ENCODE measurements around the gene MAML3. TPM values are rescaled to one million over a fixed set of nuclear protein-coding genes. Genes with fewer than 3 reads are reported as not detected.
A peak's percentile ranks its signal among the peaks of the same experiment; 100 is the strongest.

MAML3 gene
- total and polyA plus RNA-seq, 2 of the 13 experiments (the other 11 are each of a cell fraction or from before 2014, with no cell fraction given) = 0.05 to 0.13 TPM

GRCh38 chr4:140153718-140154571 is at the start of gene MAML3 (continued):
- TF ChIP-seq, protein P1, sequence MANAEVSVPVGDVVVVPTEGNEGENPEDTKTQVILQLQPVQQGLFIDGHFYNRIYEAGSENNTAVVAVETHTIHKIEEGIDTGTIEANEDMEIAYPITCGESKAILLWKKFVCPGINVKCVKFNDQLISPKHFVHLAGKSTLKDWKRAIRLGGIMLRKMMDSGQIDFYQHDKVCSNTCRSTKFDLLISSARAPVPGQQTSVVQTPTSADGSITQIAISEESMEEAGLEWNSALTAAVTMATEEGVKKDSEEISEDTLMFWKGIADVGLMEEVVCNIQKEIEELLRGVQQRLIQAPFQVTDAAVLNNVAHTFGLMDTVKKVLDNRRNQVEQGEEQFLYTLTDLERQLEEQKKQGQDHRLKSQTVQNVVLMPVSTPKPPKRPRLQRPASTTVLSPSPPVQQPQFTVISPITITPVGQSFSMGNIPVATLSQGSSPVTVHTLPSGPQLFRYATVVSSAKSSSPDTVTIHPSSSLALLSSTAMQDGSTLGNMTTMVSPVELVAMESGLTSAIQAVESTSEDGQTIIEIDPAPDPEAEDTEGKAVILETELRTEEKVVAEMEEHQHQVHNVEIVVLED (CRISPR knock-in tag; IDR thresholded peaks at IDR 0.05; ENCODE audit: borderline replicate concordance) = peak; percentile 78
- TF ChIP-seq, protein P2, sequence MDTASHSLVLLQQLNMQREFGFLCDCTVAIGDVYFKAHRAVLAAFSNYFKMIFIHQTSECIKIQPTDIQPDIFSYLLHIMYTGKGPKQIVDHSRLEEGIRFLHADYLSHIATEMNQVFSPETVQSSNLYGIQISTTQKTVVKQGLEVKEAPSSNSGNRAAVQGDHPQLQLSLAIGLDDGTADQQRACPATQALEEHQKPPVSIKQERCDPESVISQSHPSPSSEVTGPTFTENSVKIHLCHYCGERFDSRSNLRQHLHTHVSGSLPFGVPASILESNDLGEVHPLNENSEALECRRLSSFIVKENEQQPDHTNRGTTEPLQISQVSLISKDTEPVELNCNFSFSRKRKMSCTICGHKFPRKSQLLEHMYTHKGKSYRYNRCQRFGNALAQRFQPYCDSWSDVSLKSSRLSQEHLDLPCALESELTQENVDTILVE (CRISPR knock-in tag; IDR thresholded peaks at IDR 0.05) = 0 out of 2 replicates have a peak, but pooled peaks have one; percentile 24
- TF ChIP-seq TOE1 (CRISPR knock-in tag; IDR thresholded peaks at IDR 0.05) (no peak), ZMYM3 (CRISPR knock-in tag; IDR thresholded peaks at IDR 0.05) (0 out of 2 replicates have a peak, but pooled peaks have one; percentile 53), CENPX (CRISPR knock-in tag; IDR thresholded peaks at IDR 0.05) (no peak), ZNF747 (CRISPR knock-in tag; IDR thresholded peaks at IDR 0.05; ENCODE audit: borderline replicate concordance) (no peak), MED1 (CRISPR knock-in tag; IDR thresholded peaks at IDR 0.05) (peak; percentile 42; the same call in 1 of the 2 replicates), RERE (CRISPR knock-in tag; IDR thresholded peaks at IDR 0.05; ENCODE audit: low read depth) (no peak), ZNF589 (CRISPR knock-in tag; conservative IDR thresholded peaks at IDR 0.05) (peak; percentile 63; the same call in 1 of the 2 replicates), CCAR2 (optimal IDR thresholded peaks at IDR 0.05; ENCODE audit: low read depth, low read length) (no peak)
- TF ChIP-seq, protein P3, sequence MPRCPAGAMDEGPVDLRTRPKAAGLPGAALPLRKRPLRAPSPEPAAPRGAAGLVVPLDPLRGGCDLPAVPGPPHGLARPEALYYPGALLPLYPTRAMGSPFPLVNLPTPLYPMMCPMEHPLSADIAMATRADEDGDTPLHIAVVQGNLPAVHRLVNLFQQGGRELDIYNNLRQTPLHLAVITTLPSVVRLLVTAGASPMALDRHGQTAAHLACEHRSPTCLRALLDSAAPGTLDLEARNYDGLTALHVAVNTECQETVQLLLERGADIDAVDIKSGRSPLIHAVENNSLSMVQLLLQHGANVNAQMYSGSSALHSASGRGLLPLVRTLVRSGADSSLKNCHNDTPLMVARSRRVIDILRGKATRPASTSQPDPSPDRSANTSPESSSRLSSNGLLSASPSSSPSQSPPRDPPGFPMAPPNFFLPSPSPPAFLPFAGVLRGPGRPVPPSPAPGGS (CRISPR knock-in tag; IDR thresholded peaks at IDR 0.05) = peak; percentile 82
- TF ChIP-seq, protein P4, sequence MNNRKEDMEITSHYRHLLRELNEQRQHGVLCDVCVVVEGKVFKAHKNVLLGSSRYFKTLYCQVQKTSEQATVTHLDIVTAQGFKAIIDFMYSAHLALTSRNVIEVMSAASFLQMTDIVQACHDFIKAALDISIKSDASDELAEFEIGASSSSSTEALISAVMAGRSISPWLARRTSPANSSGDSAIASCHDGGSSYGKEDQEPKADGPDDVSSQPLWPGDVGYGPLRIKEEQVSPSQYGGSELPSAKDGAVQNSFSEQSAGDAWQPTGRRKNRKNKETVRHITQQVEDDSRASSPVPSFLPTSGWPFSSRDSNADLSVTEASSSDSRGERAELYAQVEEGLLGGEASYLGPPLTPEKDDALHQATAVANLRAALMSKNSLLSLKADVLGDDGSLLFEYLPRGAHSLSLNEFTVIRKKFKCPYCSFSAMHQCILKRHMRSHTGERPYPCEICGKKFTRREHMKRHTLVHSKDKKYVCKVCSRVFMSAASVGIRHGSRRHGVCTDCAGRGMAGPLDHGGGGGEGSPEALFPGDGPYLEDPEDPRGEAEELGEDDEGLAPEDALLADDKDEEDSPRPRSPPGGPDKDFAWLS (CRISPR knock-in tag; IDR thresholded peaks at IDR 0.05; ENCODE audit: borderline replicate concordance) = no peak

All from HepG2 (cell line).